Left ventricle myocardium inferior (tissue), 1 donor: ENCODE data around the gene C1GALT1C1. TPM values are rescaled to one million over a fixed set of nuclear protein-coding genes. Genes with fewer than 3 reads are reported as not detected.

ENCODE experiments used
- DNase-seq: peaks from one replicate; pipeline ENCODE4 v3.0.0-alpha.2; 2020
- H3K27ac ChIP-seq: fragments of 200-600 bp; replicated peaks from 2 replicates; pipeline ENCODE4 v1.8.0; 2021
- H3K27me3 ChIP-seq: fragments of 200-600 bp; 2 replicates; pipeline ENCODE4 v1.8.0; 2021; ENCODE audit warnings: low read depth
- H3K36me3 ChIP-seq: fragments of 200-600 bp; 2 replicates; pipeline ENCODE4 v1.8.0; 2021
- H3K4me1 ChIP-seq: fragments of 200-600 bp; 2 replicates; pipeline ENCODE4 v1.8.0; 2021
- H3K4me3 ChIP-seq: fragments of 200-600 bp; 2 replicates; pipeline ENCODE4 v1.8.0; 2021; ENCODE audit warnings: mild to moderate bottlenecking, moderate library complexity
- H3K9me3 ChIP-seq: fragments of 200-600 bp; replicated peaks from 2 replicates; pipeline ENCODE4 v1.8.0; 2021
- intact Hi-C: fragments of 100-400 bp; cut with micrococcal nuclease; formaldehyde crosslinking; loops from one replicate; pipeline ENCODE4 v1.11.0; 2022
- total RNA-seq: library from RNA; stranded (reverse); fragmentation: NEBNext Ultra II Directional; extraction: Animal tissue kit (Norgen Biotek cat#: 25700); gene quantifications from one replicate; pipeline ENCODE4 v1.2.1, GENCODE V29; 2021
- TF ChIP-seq, protein P1 (sequence below): fragments of 200-600 bp; IDR thresholded peaks from 2 replicates; pipeline ENCODE4 v1.8.0; 2021; ENCODE audit warnings: antibody characterized with exemption, mild to moderate bottlenecking, borderline replicate concordance
- donor health status: DM: no; HTN: yes; CAD: no; lungs with severe emphysema.

The C1GALT1C1 gene
- total RNA-seq, 1 donor from 2014 or later: 19.7 TPM

DNA sequence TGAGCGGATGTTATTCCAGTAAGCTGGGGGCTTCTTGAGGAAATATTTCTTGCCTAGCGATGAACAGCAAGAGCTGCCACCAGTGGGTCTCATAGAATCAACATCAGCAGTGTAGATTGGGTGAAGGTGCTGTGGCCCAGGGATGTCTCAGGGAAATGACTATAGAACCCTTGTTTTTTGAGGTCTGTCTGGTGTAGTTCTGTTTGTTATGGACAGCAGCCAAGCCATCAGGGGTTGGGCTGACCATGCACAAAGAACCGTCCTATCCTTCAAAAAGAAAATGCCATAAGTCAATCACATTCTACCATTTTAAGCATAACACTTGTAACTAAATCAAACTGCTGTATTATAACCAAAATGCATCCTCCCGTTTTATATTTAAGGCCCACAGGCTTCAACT is 17.3 kb upstream of the C1GALT1C1 start:
- no peaks in the 10 kb centered on the region for H3K4me1 ChIP-seq
- TF ChIP-seq, protein P1, sequence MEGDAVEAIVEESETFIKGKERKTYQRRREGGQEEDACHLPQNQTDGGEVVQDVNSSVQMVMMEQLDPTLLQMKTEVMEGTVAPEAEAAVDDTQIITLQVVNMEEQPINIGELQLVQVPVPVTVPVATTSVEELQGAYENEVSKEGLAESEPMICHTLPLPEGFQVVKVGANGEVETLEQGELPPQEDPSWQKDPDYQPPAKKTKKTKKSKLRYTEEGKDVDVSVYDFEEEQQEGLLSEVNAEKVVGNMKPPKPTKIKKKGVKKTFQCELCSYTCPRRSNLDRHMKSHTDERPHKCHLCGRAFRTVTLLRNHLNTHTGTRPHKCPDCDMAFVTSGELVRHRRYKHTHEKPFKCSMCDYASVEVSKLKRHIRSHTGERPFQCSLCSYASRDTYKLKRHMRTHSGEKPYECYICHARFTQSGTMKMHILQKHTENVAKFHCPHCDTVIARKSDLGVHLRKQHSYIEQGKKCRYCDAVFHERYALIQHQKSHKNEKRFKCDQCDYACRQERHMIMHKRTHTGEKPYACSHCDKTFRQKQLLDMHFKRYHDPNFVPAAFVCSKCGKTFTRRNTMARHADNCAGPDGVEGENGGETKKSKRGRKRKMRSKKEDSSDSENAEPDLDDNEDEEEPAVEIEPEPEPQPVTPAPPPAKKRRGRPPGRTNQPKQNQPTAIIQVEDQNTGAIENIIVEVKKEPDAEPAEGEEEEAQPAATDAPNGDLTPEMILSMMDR: no peak
- no peak overlapping the region for H3K4me3 ChIP-seq
- DNase-seq: no peak
- H3K27me3 ChIP-seq: no peaks in the 10 kb centered on the region
- no peaks in the 10 kb centered on the region for H3K36me3 ChIP-seq
- intact Hi-C loops: no loop called here
- H3K9me3 ChIP-seq: no peaks in the 10 kb centered on the region
- no peak overlapping the region for H3K27ac ChIP-seq

- H3K4me3 ChIP-seq: no peak overlapping the region
- H3K27me3 ChIP-seq: no peaks in the 10 kb centered on the region
- no peaks in the 10 kb centered on the region for H3K9me3 ChIP-seq
- no peak overlapping the region for H3K27ac ChIP-seq
- TF ChIP-seq, protein P1: no peak
- no peak for DNase-seq
- intact Hi-C loops: no loop called here
- no peaks in the 10 kb centered on the region for H3K4me1 ChIP-seq
- no peaks in the 10 kb centered on the region for H3K36me3 ChIP-seq
These were observed 13.0 kb upstream of the C1GALT1C1 start for GRCh38 chrX:120642871-120643270.

DNA sequence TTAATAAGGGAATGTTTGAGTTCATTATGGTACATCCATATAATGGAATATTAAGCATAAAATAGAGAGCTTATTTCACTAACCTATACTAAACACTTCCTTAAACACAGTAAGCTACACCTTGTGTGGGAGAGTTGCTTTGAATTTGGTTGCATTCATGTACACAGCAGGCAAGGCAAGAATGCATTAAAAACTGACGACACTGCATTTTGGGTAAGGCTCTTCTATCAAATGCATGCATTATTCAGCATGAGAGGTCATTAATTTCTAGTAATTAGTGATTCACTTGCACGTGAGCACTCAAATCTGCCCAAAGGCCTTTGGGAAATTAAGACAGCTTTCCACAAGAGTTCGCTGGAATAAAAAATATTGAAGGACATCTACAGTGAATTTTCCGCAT is 8.8 kb upstream of the C1GALT1C1 start:
- H3K36me3 ChIP-seq: no peaks in the 10 kb centered on the region
- H3K4me1 ChIP-seq: no peaks in the 10 kb centered on the region
- H3K27ac ChIP-seq: no peak overlapping the region
- intact Hi-C loops: no loop called here
- TF ChIP-seq, protein P1: no peak
- H3K9me3 ChIP-seq: no peaks in the 10 kb centered on the region
- no peak overlapping the region for H3K4me3 ChIP-seq
- DNase-seq: no peak
- H3K27me3 ChIP-seq: no peaks in the 10 kb centered on the region

GRCh38 chrX:120625371-120625770 is 4.5 kb downstream of the C1GALT1C1 start:
- TF ChIP-seq, protein P1: no peak
- Histone ChIP-seq H3K4me1 (peaks cover 23% of the 10 kb centered on the region), H3K27ac (peak overlapping the region; percentile 52), H3K9me3 (no peaks in the 10 kb centered on the region), H3K36me3 (peaks cover 7% of the 10 kb centered on the region), H3K4me3 (peak overlapping the region; percentile 17), H3K27me3 (no peaks in the 10 kb centered on the region)
- intact Hi-C loops: no loop called here
- DNase-seq: no peak

GRCh38 chrX:120617996-120618630 is 11.7 kb downstream of the C1GALT1C1 start:
- Histone ChIP-seq H3K36me3 (peaks cover 8% of the 10 kb centered on the region), H3K27ac (no peak overlapping the region), H3K27me3 (no peaks in the 10 kb centered on the region), H3K4me1 (peaks cover 6% of the 10 kb centered on the region), H3K9me3 (no peaks in the 10 kb centered on the region), H3K4me3 (no peak overlapping the region)
- intact Hi-C loops: no loop called here
- TF ChIP-seq, protein P1: no peak
- no peak for DNase-seq
